Ishikawa (cell line): Measurements from ENCODE around the gene CPA5.

Experiments
- CEBPB ChIP-seq: IDR thresholded peaks from 2 replicates; pipeline ENCODE4 v1.6.1; 2012
- TF ChIP-seq, protein P1 (sequence below): IDR thresholded peaks from 2 replicates; pipeline ENCODE4 v1.6.1; 2012

DNA sequence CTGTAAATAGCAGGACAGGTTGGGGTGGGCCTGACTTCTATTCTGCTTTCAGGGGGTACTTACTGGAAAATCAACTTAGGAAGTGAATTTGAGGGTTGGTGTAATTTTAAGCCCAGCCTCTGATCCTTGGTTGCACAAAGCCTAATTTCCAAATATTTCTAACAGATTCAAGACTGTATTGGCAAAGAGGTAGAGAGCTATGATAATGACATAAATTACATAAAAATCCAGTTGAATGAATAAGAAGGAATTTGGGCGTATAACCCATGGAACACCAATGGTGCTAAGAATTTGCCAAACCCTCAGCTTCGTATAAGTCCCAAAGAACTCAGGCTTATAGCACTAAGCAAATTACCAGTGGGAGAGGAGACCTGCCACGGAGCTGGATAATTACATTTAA is 39.7 kb upstream of the CPA5 start:
- TF ChIP-seq, protein P1, sequence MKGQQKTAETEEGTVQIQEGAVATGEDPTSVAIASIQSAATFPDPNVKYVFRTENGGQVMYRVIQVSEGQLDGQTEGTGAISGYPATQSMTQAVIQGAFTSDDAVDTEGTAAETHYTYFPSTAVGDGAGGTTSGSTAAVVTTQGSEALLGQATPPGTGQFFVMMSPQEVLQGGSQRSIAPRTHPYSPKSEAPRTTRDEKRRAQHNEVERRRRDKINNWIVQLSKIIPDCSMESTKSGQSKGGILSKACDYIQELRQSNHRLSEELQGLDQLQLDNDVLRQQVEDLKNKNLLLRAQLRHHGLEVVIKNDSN = no peak
- no peak for TF ChIP-seq CEBPB
